ENCODE data around the gene FASTKD2.

DNA sequence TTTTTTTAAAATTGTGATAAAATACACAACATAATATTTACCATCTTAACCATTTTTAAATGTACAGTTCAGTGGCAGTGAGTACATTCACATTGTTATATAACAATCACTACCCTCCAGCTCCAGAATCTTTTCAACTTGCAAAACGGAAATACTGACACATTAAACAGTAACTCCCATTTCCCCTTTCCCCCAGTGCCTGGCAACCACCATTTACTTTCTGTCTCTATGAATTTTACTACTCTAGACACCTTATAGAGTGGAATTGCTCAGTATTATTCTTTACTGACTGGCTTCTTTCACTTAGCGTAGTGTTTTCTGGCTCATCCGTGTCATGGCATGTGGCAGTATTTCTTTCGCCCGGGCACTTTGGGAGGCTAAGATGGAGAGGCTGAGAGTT lies 32.6 kb downstream of the FASTKD2 start:
- TF ChIP-seq POLR2A (IDR thresholded peaks at IDR 0.05) (no peak), POLR2AphosphoS5 (IDR thresholded peaks at IDR 0.05) (no peak), EP300 (IDR thresholded peaks at IDR 0.05; ENCODE audit: low read depth) (no peak)
- TF ChIP-seq, protein P1, sequence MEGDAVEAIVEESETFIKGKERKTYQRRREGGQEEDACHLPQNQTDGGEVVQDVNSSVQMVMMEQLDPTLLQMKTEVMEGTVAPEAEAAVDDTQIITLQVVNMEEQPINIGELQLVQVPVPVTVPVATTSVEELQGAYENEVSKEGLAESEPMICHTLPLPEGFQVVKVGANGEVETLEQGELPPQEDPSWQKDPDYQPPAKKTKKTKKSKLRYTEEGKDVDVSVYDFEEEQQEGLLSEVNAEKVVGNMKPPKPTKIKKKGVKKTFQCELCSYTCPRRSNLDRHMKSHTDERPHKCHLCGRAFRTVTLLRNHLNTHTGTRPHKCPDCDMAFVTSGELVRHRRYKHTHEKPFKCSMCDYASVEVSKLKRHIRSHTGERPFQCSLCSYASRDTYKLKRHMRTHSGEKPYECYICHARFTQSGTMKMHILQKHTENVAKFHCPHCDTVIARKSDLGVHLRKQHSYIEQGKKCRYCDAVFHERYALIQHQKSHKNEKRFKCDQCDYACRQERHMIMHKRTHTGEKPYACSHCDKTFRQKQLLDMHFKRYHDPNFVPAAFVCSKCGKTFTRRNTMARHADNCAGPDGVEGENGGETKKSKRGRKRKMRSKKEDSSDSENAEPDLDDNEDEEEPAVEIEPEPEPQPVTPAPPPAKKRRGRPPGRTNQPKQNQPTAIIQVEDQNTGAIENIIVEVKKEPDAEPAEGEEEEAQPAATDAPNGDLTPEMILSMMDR (IDR thresholded peaks at IDR 0.05), result no peak
